Gastrocnemius medialis (tissue), 4 donors: Measurements from ENCODE around the gene ADCY1.

Source experiments
- POLR2A ChIP-seq, 2 donors: fragments of 450-650 bp; IDR thresholded peaks; one replicate each; pipeline ENCODE4 v1.6.1; 2017; ENCODE audit warnings: antibody characterized with exemption in 2 of 2, mild to moderate bottlenecking in 2 of 2, moderate library complexity in 2 of 2
- TF ChIP-seq, protein P1 (sequence below), 5 experiments: fragments of 450-650 bp in 3 of 5; fragments of 200-600 bp in 2 of 5; sonication (generic) in 2 of 5; IDR thresholded peaks in 4 of 5; conservative IDR thresholded peaks in 1 of 5; 1 replicate in 4 of 5; 2 replicates in 1 of 5; pipeline ENCODE4 v1.5.1; 2016 to 2019; ENCODE audit warnings: antibody characterized with exemption in 5 of 5, mild to moderate bottlenecking in 3 of 5, moderate library complexity in 3 of 5

DNA sequence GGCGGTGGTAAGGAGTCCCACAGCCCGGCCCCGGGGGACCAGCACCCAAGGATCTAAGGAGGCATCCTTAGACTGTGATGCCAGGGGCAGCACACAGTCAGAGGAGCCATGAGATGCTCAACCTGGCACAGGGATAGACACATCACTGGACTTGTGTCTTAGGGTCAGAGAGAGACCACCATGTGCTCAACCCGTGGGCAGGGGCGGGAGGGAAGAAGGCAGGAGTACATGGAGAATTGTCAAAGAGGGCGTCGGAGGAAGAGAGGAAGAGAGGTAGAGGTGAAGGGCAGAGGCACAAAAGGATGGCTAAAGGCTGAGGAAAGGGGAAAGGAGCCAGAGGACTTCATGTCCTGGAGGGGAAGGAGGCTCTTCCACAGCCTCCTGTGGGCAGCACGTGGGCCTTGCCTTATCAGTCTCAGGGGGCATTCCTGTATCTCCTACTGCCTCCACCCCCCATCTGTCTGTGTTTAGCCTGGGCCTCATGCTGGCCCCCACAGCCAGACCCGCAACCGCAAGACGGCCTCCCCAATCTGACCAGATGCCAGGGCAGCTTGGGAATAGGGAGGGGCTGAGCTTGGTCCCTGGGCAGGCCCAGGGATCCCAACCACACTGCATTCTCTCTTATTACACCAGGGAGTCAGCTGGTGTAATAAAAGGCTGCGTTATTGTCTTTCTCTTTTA is 2.2 kb downstream of the ADCY1 start:
- TF ChIP-seq, protein P1, sequence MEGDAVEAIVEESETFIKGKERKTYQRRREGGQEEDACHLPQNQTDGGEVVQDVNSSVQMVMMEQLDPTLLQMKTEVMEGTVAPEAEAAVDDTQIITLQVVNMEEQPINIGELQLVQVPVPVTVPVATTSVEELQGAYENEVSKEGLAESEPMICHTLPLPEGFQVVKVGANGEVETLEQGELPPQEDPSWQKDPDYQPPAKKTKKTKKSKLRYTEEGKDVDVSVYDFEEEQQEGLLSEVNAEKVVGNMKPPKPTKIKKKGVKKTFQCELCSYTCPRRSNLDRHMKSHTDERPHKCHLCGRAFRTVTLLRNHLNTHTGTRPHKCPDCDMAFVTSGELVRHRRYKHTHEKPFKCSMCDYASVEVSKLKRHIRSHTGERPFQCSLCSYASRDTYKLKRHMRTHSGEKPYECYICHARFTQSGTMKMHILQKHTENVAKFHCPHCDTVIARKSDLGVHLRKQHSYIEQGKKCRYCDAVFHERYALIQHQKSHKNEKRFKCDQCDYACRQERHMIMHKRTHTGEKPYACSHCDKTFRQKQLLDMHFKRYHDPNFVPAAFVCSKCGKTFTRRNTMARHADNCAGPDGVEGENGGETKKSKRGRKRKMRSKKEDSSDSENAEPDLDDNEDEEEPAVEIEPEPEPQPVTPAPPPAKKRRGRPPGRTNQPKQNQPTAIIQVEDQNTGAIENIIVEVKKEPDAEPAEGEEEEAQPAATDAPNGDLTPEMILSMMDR (IDR thresholded peaks at IDR 0.05 in 4 of 5, conservative IDR thresholded peaks at IDR 0.05 in 1 of 5): no peak
- no peak for TF ChIP-seq POLR2A (IDR thresholded peaks at IDR 0.05)
